Astrocyte (in vitro differentiated cells and primary cell): ENCODE data around the gene TIRAP.

Source experiments
- EZH2 ChIP-seq: IDR thresholded peaks from 2 replicates; pipeline ENCODE4 v1.6.1; 2012; ENCODE audit warnings: mild to moderate bottlenecking, low read length, inconsistent platforms; ENCODE audit not compliant: insufficient read depth
- TF ChIP-seq, protein P1 (sequence below): IDR thresholded peaks from 2 replicates; pipeline ENCODE4 v1.5.1; 2011; ENCODE audit warnings: low read depth, mild to moderate bottlenecking, inconsistent platforms, low read length, moderate library complexity; ENCODE audit not compliant: insufficient read depth

DNA sequence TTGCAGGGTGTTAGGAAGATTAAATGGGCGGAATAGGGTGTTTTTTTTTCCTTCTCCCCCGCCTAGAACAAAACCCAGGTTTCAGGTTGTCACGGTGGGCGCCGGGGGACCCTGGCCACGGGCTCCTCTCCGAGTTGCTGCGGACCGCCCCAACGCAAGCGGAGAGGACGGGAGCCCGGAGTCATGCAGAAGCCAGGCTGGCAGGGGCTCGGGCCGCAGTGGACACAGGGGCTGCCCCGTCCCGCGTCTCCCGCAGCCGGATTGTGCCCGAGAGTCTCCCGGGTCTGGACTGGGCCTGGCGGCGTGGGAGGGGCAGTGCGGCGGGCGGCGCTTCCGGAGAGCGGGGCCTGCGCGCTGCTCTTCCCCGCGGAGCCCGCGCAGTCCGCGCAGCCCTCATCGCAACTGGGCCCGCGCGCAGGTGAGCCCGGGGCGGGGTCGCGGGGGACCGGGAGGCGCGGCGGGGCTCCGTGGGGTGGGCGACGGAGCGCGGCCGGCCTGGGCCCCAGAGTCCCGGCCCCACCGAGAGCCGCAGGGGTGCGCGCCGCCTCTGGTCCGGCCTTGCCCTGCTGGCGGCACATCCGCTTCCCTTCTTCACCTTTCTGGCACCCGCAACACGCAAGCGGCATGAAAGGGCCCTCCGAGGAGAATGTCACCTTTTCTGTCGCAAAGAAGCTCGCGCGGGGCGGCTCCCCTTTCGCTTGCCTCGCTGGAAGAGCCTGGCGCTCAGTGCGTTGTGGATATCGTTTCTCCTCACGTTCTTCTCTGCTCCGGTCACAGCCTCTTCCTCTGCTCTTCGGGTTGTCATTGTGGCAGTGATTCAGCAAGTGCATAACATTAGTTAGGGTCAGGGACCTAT lies at the start of gene TIRAP:
- TF ChIP-seq, protein P1, sequence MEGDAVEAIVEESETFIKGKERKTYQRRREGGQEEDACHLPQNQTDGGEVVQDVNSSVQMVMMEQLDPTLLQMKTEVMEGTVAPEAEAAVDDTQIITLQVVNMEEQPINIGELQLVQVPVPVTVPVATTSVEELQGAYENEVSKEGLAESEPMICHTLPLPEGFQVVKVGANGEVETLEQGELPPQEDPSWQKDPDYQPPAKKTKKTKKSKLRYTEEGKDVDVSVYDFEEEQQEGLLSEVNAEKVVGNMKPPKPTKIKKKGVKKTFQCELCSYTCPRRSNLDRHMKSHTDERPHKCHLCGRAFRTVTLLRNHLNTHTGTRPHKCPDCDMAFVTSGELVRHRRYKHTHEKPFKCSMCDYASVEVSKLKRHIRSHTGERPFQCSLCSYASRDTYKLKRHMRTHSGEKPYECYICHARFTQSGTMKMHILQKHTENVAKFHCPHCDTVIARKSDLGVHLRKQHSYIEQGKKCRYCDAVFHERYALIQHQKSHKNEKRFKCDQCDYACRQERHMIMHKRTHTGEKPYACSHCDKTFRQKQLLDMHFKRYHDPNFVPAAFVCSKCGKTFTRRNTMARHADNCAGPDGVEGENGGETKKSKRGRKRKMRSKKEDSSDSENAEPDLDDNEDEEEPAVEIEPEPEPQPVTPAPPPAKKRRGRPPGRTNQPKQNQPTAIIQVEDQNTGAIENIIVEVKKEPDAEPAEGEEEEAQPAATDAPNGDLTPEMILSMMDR: no peak
- TF ChIP-seq EZH2: no peak
